H1 (cell line): ENCODE data around the gene NFX1. TPM values are rescaled to one million over a fixed set of nuclear protein-coding genes. Genes with fewer than 3 reads are reported as not detected.
A peak's percentile ranks its signal among the peaks of the same experiment; 100 is the strongest.

Experiments
- CTCF ChIA-PET: fragments of 300-600 bp; sonication (Branson Sonifier 250); formaldehyde crosslinking; loops from one replicate; lab custom pipeline; 2021; ENCODE audit not compliant: partially characterized antibody; lab: Charles Lee
- POLR2A ChIA-PET: fragments of 300-600 bp; sonication (Branson Sonifier 250); formaldehyde crosslinking; loops from one replicate; lab custom pipeline; 2021; ENCODE audit warnings: inconsistent platforms; ENCODE audit not compliant: partially characterized antibody; lab: Charles Lee
- DNase-seq, 2 experiments: peaks; one replicate each; pipeline versions ENCODE4 v3.0.0 to v3.0.0-alpha.2; 2010 to 2022; ENCODE audit warnings: low spot score in 2 of 2, low read depth in 1 of 2, mixed read lengths in 1 of 2
- FAIRE-seq: peaks from 2 replicates; lab custom pipeline; 2011; peaks lifted over from hg19 to GRCh38; lab: Jason Lieb, UNC
- H2AFZ ChIP-seq: 2 replicates; pipeline ENCODE4 v1.8.1; 2012; ENCODE audit warnings: low read length, inconsistent platforms
- H2AK5ac ChIP-seq: 2 replicates; pipeline ENCODE4 v1.6.1; 2013; ENCODE audit warnings: low read depth, low read length
- H2BK120ac ChIP-seq: replicated peaks from 2 replicates; pipeline ENCODE3; 2013; ENCODE audit warnings: low read depth, low read length, inconsistent platforms
- H2BK12ac ChIP-seq: 2 replicates; pipeline ENCODE4 v1.6.1; 2013; ENCODE audit warnings: low read depth, low read length
- H2BK15ac ChIP-seq: 2 replicates; pipeline ENCODE4 v1.6.1; 2013; ENCODE audit warnings: low read length
- H2BK20ac ChIP-seq: 2 replicates; pipeline ENCODE4 v1.6.1; 2013; ENCODE audit warnings: low read length
- H2BK5ac ChIP-seq: 2 replicates; pipeline ENCODE4 v1.6.1; 2013; ENCODE audit warnings: low read depth, low read length
- H3K14ac ChIP-seq: 2 replicates; pipeline ENCODE4 v1.6.1; 2013; ENCODE audit warnings: inconsistent platforms; ENCODE audit not compliant: insufficient read length
- H3K18ac ChIP-seq: 2 replicates; pipeline ENCODE4 v1.6.1; 2013; ENCODE audit warnings: low read length; ENCODE audit errors: extremely low read depth
- H3K23ac ChIP-seq: 2 replicates; pipeline ENCODE4 v1.6.1; 2013; ENCODE audit warnings: inconsistent platforms; ENCODE audit not compliant: insufficient read length
- H3K23me2 ChIP-seq: 2 replicates; pipeline ENCODE4 v1.6.1; 2013; ENCODE audit warnings: low read depth, low read length
- H3K27ac ChIP-seq: 2 replicates; pipeline ENCODE4 v1.6.1; 2011; ENCODE audit warnings: low read depth, low read length, inconsistent platforms
- H3K27me3 ChIP-seq, 4 experiments: replicated peaks in 1 of 4; 1 replicate in 1 of 4; 2 replicates in 3 of 4; pipeline versions ENCODE4 v1.6.1 to v1.8.1; 2011 to 2013; ENCODE audit warnings: low read length in 3 of 4, mild to moderate bottlenecking in 3 of 4, inconsistent platforms in 2 of 4, mixed read lengths in 2 of 4, moderate library complexity in 1 of 4; ENCODE audit not compliant: control insufficient read depth in 3 of 4, insufficient read depth in 3 of 4; ENCODE audit errors: extremely low read depth in 1 of 4
- H3K36me3 ChIP-seq, 4 experiments: 2 replicates each; pipeline versions ENCODE4 v1.6.1 to v1.8.1; 2011 to 2013; ENCODE audit warnings: mild to moderate bottlenecking in 4 of 4, low read length in 3 of 4, moderate library complexity in 2 of 4, control low read depth in 1 of 4, inconsistent platforms in 1 of 4; ENCODE audit not compliant: insufficient read depth in 4 of 4, control insufficient read depth in 2 of 4
- H3K4ac ChIP-seq: replicated peaks from 2 replicates; pipeline ENCODE3; 2013; ENCODE audit warnings: low read length, low read depth, mixed read lengths, inconsistent platforms; ENCODE audit not compliant: insufficient read length
- H3K4me1 ChIP-seq, 4 experiments: replicated peaks in 1 of 4; 1 replicate in 1 of 4; 2 replicates in 3 of 4; pipeline versions ENCODE4 v1.6.1 to v1.8.1; 2011 to 2013; ENCODE audit warnings: low read length in 3 of 4, inconsistent platforms in 2 of 4, mixed read lengths in 1 of 4; ENCODE audit not compliant: insufficient read depth in 4 of 4, control insufficient read depth in 3 of 4
- H3K4me2 ChIP-seq, 2 experiments: 2 replicates each; pipeline versions ENCODE4 v1.6.1 to v1.8.1; 2011 to 2013; ENCODE audit warnings: low read depth in 2 of 2, low read length in 2 of 2, control low read depth in 1 of 2, inconsistent platforms in 1 of 2, mild to moderate bottlenecking in 1 of 2; ENCODE audit not compliant: insufficient read depth in 1 of 2
- H3K4me3 ChIP-seq, 4 experiments: fragments of 200-600, 300-600 bp in 1 of 4; sonication (generic), shearing (Covaris generic), sonication (Bioruptor Twin) in 1 of 4; 2 replicates each; pipeline versions ENCODE4 v1.5.1 to v1.8.1; 2011 to 2016; ENCODE audit warnings: low read length in 4 of 4, low read depth in 3 of 4, control low read depth in 2 of 4, inconsistent platforms in 2 of 4, mild to moderate bottlenecking in 2 of 4, mixed read lengths in 1 of 4, moderate library complexity in 1 of 4; ENCODE audit not compliant: insufficient read depth in 2 of 4; ENCODE audit errors: extremely low read depth in 1 of 4
- H3K56ac ChIP-seq: replicated peaks from 2 replicates; pipeline ENCODE3; 2013; ENCODE audit warnings: low read depth, mild to moderate bottlenecking, mixed read lengths, low read length, inconsistent platforms; ENCODE audit not compliant: insufficient read length
- H3K79me1 ChIP-seq: 2 replicates; pipeline ENCODE4 v1.6.1; 2013; ENCODE audit warnings: low read depth, low read length, control low read depth
- H3K79me2 ChIP-seq, 2 experiments: 2 replicates each; pipeline versions ENCODE4 v1.6.1 to v1.8.1; 2012 to 2013; ENCODE audit warnings: low read length in 2 of 2, mild to moderate bottlenecking in 2 of 2, inconsistent platforms in 1 of 2; ENCODE audit not compliant: insufficient read depth in 2 of 2, control insufficient read depth in 1 of 2
- H3K9ac ChIP-seq, 4 experiments: replicated peaks in 1 of 4; 1 replicate in 1 of 4; 2 replicates in 3 of 4; pipeline versions ENCODE4 v1.6.1 to v1.8.1; 2011 to 2013; ENCODE audit warnings: low read depth in 3 of 4, low read length in 3 of 4, control low read depth in 2 of 4, mild to moderate bottlenecking in 2 of 4, moderate library complexity in 2 of 4, inconsistent platforms in 1 of 4; ENCODE audit errors: extremely low read depth in 1 of 4
- H3K9me3 ChIP-seq, 2 experiments: 2 replicates each; pipeline versions ENCODE4 v1.6.1 to v1.8.1; 2012 to 2013; ENCODE audit warnings: mild to moderate bottlenecking in 2 of 2, moderate library complexity in 2 of 2, control low read depth in 1 of 2, inconsistent platforms in 1 of 2, low read depth in 1 of 2, low read length in 1 of 2, mixed read lengths in 1 of 2; ENCODE audit not compliant: insufficient read depth in 2 of 2
- H4K20me1 ChIP-seq, 2 experiments: replicated peaks in 1 of 2; 2 replicates each; pipeline versions ENCODE3 to v1.8.1; 2011 to 2013; ENCODE audit warnings: inconsistent platforms in 2 of 2, low read length in 2 of 2, mild to moderate bottlenecking in 1 of 2; ENCODE audit not compliant: insufficient read depth in 2 of 2, control insufficient read depth in 1 of 2
- H4K5ac ChIP-seq: 2 replicates; pipeline ENCODE4 v1.6.1; 2013; ENCODE audit warnings: low read length, low read depth, mixed read lengths, inconsistent platforms; ENCODE audit not compliant: insufficient read length
- H4K8ac ChIP-seq: 2 replicates; pipeline ENCODE4 v1.8.0; 2013; ENCODE audit warnings: mild to moderate bottlenecking, moderate library complexity, low read length, inconsistent platforms; ENCODE audit not compliant: insufficient read depth; ENCODE audit errors: extremely low read depth
- H4K91ac ChIP-seq: replicated peaks from 2 replicates; pipeline ENCODE3; 2013; ENCODE audit warnings: low read length, mixed read lengths, inconsistent platforms; ENCODE audit not compliant: insufficient read length
- HDAC2 ChIP-seq, 2 experiments: fragments of 300-600 bp in 1 of 2; sonication (generic) in 1 of 2; IDR thresholded peaks; 2 replicates each; pipeline ENCODE4 v1.6.1; 2011 to 2012; ENCODE audit warnings: low read depth in 2 of 2, low read length in 2 of 2, mild to moderate bottlenecking in 2 of 2, moderate library complexity in 2 of 2, borderline replicate concordance in 1 of 2, inconsistent platforms in 1 of 2
- RAD21 ChIP-seq, 2 experiments: IDR thresholded peaks in 1 of 2; conservative IDR thresholded peaks in 1 of 2; 2 replicates each; pipeline ENCODE4 v1.6.1; 2011; ENCODE audit warnings: low read depth in 2 of 2, low read length in 2 of 2, improper control_type of control experiment in 1 of 2, inconsistent platforms in 1 of 2, mild to moderate bottlenecking in 1 of 2, moderate library complexity in 1 of 2
- YY1 ChIP-seq: IDR thresholded peaks from 2 replicates; pipeline ENCODE4 v1.6.1; 2011; ENCODE audit warnings: low read depth, mild to moderate bottlenecking, low read length
- WGBS, 2 experiments: shearing (Covaris generic) in 1 of 2; methylation state at CpG; one replicate each; pipeline versions ENCODE4 v1.1.6 to v1.1.7; 2013 to 2015; ENCODE audit warnings: low lambda C conversion rate in 2 of 2, mixed read lengths in 2 of 2, inconsistent platforms in 1 of 2, low coverage in 1 of 2, missing lambda C conversion rate in 1 of 2; ENCODE audit not compliant: insufficient replicate concordance in 2 of 2, insufficient coverage in 1 of 2, insufficient read length in 1 of 2; ENCODE audit errors: extremely low coverage in 1 of 2, missing lambda C conversion rate in 1 of 2; 5-methylcytosine and 5-hydroxymethylcytosine counted together
- polyA plus RNA-seq, 7 experiments: library from polyadenylated mRNA; depleted of rRNA in 3 of 7; stranded (reverse) in 5 of 7; unstranded in 2 of 7; fragments of >200 nt in 5 of 7; fragments of 200-250 nt in 2 of 7; gene quantifications; 1 replicate in 5 of 7; 2 replicates in 1 of 7; 4 replicates in 1 of 7; pipeline versions ENCODE4 v1.2.1 to v1.2.3, GENCODE V29; 2011 to 2013; ENCODE audit warnings: missing spikeins in 2 of 7, mixed read lengths in 2 of 7
- total RNA-seq: library from RNA; stranded (reverse); fragmentation: NEBNext Ultra II Directional; extraction: Animal tissue kit (Norgen Biotek cat#: 25700); gene quantifications from 2 replicates; pipeline ENCODE4 v1.2.1, GENCODE V29; 2021

Gene NFX1
- total and polyA plus RNA-seq, 2 of the 8 experiments (the other 6 are each of a cell fraction or from before 2014, with no cell fraction given) = 19.4 to 28.4 TPM

- Histone ChIP-seq H2BK120ac (no peak overlapping the region), H3K27me3 (no peaks in the 10 kb centered on the region), H3K27ac (no peak overlapping the region), H3K79me1 (no peaks in the 10 kb centered on the region), H3K9me3 (no peaks in the 10 kb centered on the region), H3K9ac (no peak overlapping the region), H3K23ac (no peak overlapping the region), H2AFZ (no peak overlapping the region), H2AK5ac (no peak overlapping the region), H2BK5ac (no peak overlapping the region), H2BK12ac (no peak overlapping the region), H3K18ac (no peak overlapping the region), H3K79me2 (no peaks in the 10 kb centered on the region), H3K4me1 (no peaks in the 10 kb centered on the region), H4K8ac (no peak overlapping the region), H3K4ac (no peak overlapping the region), H4K91ac (no peak overlapping the region), H2BK15ac (no peak overlapping the region), H3K4me2 (no peak overlapping the region), H2BK20ac (no peak overlapping the region), H3K36me3 (peaks cover 2 to 26% (median 14%) of the 10 kb centered on the region in 4 experiments; a peak in 6 of 8 replicates), H3K23me2 (no peaks in the 10 kb centered on the region), H3K14ac (no peak overlapping the region), H4K20me1 (no peaks in the 10 kb centered on the region), H3K4me3 (no peak overlapping the region), H4K5ac (no peak overlapping the region), H3K56ac (no peak overlapping the region)
- FAIRE-seq = no peak
- peak in 1 of 2 experiments; percentile 16 for DNase-seq
- CTCF ChIA-PET = interaction anchor here (1.6 kb wide), 1 partner anchor 16 kb away, joined by 3 read pairs; no protein-coding TSS in a partner anchor
- POLR2A ChIA-PET = no interaction called here
- WGBS, 2 experiments = 91% methylated on average over 2 of the region's 2 CpGs; no CpG with 5 or more reads in 1 of the 2 experiments
- TF ChIP-seq RAD21 (IDR thresholded peaks at IDR 0.05 in 1 of 2, conservative IDR thresholded peaks at IDR 0.05 in 1 of 2; ENCODE audit: low read depth in 2 of 2, low read length in 2 of 2) = no peak
- no peak for TF ChIP-seq HDAC2 (IDR thresholded peaks at IDR 0.05; ENCODE audit: borderline replicate concordance in 1 of 2, low read depth in 2 of 2, low read length in 2 of 2)
- TF ChIP-seq YY1 = no peak
Measured at GRCh38 chr9:33366979-33367480, 76.7 kb downstream of the NFX1 start.
